NCI-H1436 treated with DMSO at 0.1 percent for 48 hours (cell line): ENCODE data around the gene HLA-E.

Experiments
- DNase-seq: peaks from one replicate; lab custom pipeline; 2025; lab: John Stamatoyannopoulos, UW

The HLA-E gene

DNA sequence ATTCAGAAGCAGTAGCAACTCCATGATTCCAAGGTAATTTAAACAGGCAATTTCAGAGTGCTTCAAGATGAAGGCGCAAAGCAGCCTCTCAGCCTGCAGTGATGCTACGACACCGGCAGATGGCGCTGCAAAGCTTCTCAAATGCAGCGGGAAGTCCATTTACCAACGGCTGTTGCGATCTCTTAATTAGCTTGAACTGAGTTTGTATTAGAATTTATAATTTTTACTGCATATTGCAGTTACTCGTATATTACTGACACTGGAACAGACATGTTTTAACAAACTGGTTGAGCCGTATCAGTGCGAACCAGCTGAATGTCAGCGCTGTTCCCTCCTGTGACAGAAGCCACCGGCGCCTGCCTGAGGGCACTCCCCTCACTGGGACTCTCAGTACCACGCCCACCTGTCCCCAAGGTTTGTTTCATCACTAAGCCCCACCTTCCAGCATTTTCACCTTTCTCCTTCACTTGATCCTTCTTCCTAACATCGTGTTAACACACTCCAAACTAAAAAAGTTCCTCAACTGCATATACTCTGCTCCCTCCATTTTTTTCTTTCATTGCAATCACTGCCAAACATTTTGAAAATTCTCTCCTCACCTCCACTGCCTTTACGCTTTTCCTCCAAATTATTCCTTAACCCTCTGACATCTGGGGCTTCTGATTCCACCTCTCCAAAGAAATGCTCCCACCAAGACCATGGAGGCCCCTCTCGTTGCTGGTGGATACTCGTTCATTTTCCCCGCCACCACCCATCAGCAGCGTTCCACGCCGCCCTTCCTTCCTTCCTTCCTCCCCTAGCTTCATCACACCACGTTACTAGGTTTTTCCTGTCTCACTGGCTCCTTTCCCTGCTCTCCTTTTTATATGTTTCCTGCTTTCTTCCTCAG is 52.5 kb downstream of the HLA-E start:
- peak; percentile 63 for DNase-seq

DNA sequence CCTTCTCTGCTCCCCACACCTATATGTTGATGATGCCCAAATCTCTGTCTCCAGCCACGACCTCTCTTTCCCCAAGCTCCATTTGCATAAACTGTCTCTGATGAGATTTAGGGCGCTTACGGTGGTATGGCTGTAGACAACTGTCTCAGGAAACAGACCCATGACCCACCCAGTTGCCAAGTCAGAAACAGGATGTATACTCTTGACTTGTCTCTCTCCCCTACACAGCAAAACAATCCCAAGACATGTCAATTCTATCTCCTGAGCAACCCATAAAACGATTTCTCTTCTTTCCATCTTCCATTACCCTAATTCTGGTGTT is 53.1 kb downstream of the HLA-E start:
- DNase-seq, result no peak

DNA sequence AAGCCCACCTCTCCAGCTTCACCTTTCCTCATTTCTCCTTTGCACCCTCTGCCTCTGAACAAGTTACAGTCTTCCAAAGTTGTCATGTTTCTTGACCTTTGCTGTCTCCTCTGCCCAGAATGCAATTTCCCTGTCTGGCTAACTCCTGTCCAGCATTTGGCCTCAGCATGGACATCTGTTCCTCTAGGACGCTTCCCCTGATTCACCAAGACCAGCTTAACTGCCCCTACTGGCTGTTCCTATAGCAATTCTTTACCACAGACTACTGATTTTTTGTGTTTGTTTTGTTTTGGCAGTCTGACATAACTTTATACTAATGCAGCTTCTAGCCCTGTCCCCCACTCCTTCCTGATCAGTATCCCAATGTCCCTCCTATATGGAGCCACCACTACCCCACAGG is 53.6 kb downstream of the HLA-E start:
- no peak for DNase-seq
